HepG2 (cell line): ENCODE data around the gene ISG20. TPM values are rescaled to one million over a fixed set of nuclear protein-coding genes. Genes with fewer than 3 reads are reported as not detected.

Experiments
- ATAC-seq: fragments of 200-7000 bp; cut with Tn5 transposase; 3 replicates; pipeline ENCODE4 v1.9.1; 2020; ENCODE audit warnings: mild to moderate bottlenecking, moderate library complexity
- BruUV-seq: library from RNA; stranded (reverse); fragments of 400-500 nt; replicated peaks from 2 replicates; lab custom pipeline; 2021; lab: Mats Ljungman, UMichigan
- CTCF ChIA-PET: fragments of 300-600 bp; formaldehyde crosslinking; extraction: SDS; loops from one replicate; lab custom pipeline; 2021; ENCODE audit warnings: low total read pairs, inconsistent platforms, low intra/inter-chr PET ratio; lab: Yijun Ruan, JAX
- POLR2A ChIA-PET: fragments of 350-600 bp; sonication (Branson Sonifier 250); formaldehyde crosslinking; loops from one replicate; lab custom pipeline; 2020; ENCODE audit warnings: antibody characterized with exemption, inconsistent platforms; lab: Yijun Ruan, JAX
- DNase-seq: peaks from one replicate; pipeline ENCODE4 v3.0.0-alpha.2; 2015; ENCODE audit warnings: low spot score
- FAIRE-seq: peaks from 3 replicates; lab custom pipeline; 2011; peaks lifted over from hg19 to GRCh38; lab: Jason Lieb, UNC
- H2AFZ ChIP-seq: one replicate; pipeline ENCODE4 v1.6.1; 2011; ENCODE audit warnings: low read length, inconsistent platforms
- H3K27ac ChIP-seq: fragments of 300-600 bp; 3 replicates; pipeline ENCODE4 v1.8.0; 2011; ENCODE audit warnings: mixed run types, mild to moderate bottlenecking, mixed read lengths, low read length, inconsistent platforms; ENCODE audit not compliant: insufficient read depth; ENCODE audit errors: extremely low read length
- H3K27me3 ChIP-seq, 2 experiments: fragments of 200-600 bp in 1 of 2; 2 replicates in 1 of 2; 3 replicates in 1 of 2; pipeline versions ENCODE4 v1.6.0 to v1.8.0; 2011; ENCODE audit warnings: low read length in 2 of 2, mild to moderate bottlenecking in 2 of 2, moderate library complexity in 2 of 2, inconsistent platforms in 1 of 2; ENCODE audit not compliant: insufficient read depth in 2 of 2, control insufficient read depth in 1 of 2
- H3K36me3 ChIP-seq, 2 experiments: fragments of 200-600 bp in 1 of 2; replicated peaks in 1 of 2; 2 replicates in 1 of 2; 3 replicates in 1 of 2; pipeline versions ENCODE4 v1.5.1 to v1.8.0; 2011; ENCODE audit warnings: low read length in 2 of 2, inconsistent platforms in 1 of 2; ENCODE audit not compliant: insufficient read depth in 2 of 2, control insufficient read depth in 1 of 2
- H3K4me1 ChIP-seq: 2 replicates; pipeline ENCODE4 v1.5.1; 2012; ENCODE audit warnings: low read length, inconsistent platforms; ENCODE audit not compliant: insufficient read depth
- H3K4me2 ChIP-seq: 2 replicates; pipeline ENCODE4 v1.6.0; 2011; ENCODE audit warnings: low read depth, low read length, inconsistent platforms
- H3K4me3 ChIP-seq, 3 experiments: fragments of 200-600 bp in 1 of 3; sonication (generic), shearing (Covaris generic) in 1 of 3; replicated peaks in 1 of 3; 2 replicates each; pipeline ENCODE4 v1.5.1; 2011 to 2016; ENCODE audit warnings: low read length in 3 of 3, inconsistent platforms in 2 of 3, low read depth in 2 of 3, mild to moderate bottlenecking in 2 of 3, control low read depth in 1 of 3, mixed read lengths in 1 of 3; ENCODE audit not compliant: insufficient read depth in 1 of 3
- H3K79me2 ChIP-seq: one replicate; pipeline ENCODE4 v1.6.1; 2011; ENCODE audit warnings: low read length, inconsistent platforms; ENCODE audit not compliant: insufficient read depth
- H3K9ac ChIP-seq: 2 replicates; pipeline ENCODE4 v1.6.0; 2011; ENCODE audit warnings: mild to moderate bottlenecking, low read depth, low read length, inconsistent platforms; ENCODE audit not compliant: insufficient read depth
- H3K9me3 ChIP-seq: 2 replicates; pipeline ENCODE4 v1.5.1; 2012; ENCODE audit warnings: mild to moderate bottlenecking, low read length
- H4K20me1 ChIP-seq: 2 replicates; pipeline ENCODE4 v1.6.0; 2011; ENCODE audit warnings: inconsistent platforms, mild to moderate bottlenecking, low read length, moderate library complexity; ENCODE audit not compliant: insufficient read depth
- AHR ChIP-seq: IDR thresholded peaks from 2 replicates; pipeline ENCODE4 v1.6.1; 2018; ENCODE audit warnings: missing genetic modification reagents, missing compliant biosample characterization
- ATF3 ChIP-seq: sonication (generic); formaldehyde crosslinking; IDR thresholded peaks from 2 replicates; pipeline ENCODE4 v1.4.0; 2020; ENCODE audit warnings: missing genetic modification reagents
- DMTF1 ChIP-seq: sonication (generic); formaldehyde crosslinking; IDR thresholded peaks from 2 replicates; pipeline ENCODE4 v1.4.0; 2020; ENCODE audit warnings: mild to moderate bottlenecking, missing genetic modification reagents
- ETV6 ChIP-seq: sonication (generic); formaldehyde crosslinking; conservative IDR thresholded peaks from 2 replicates; pipeline ENCODE4 v1.4.0; 2020; ENCODE audit warnings: missing genetic modification reagents
- FOXK2 ChIP-seq: fragments of 450-650 bp; IDR thresholded peaks from 2 replicates; pipeline ENCODE4 v1.6.1; 2016
- MED1 ChIP-seq: sonication (generic); formaldehyde crosslinking; IDR thresholded peaks from 2 replicates; pipeline ENCODE4 v1.4.0; 2020; ENCODE audit warnings: missing genetic modification reagents
- PTBP1 ChIP-seq: fragments of 200-400 bp; formaldehyde crosslinking; IDR thresholded peaks from 2 replicates; pipeline ENCODE4 v1.6.1; 2018; ENCODE audit warnings: low read length, low read depth; ENCODE audit not compliant: poor library complexity, severe bottlenecking
- RFXANK ChIP-seq: IDR thresholded peaks from 2 replicates; pipeline ENCODE4 v1.6.1; 2016
- TAF1 ChIP-seq: sonication (generic); formaldehyde crosslinking; IDR thresholded peaks from 2 replicates; pipeline ENCODE4 v1.4.0; 2020; ENCODE audit warnings: missing genetic modification reagents
- ZNF136 ChIP-seq: sonication (generic); formaldehyde crosslinking; IDR thresholded peaks from 2 replicates; pipeline ENCODE4 v1.8.1; 2022; ENCODE audit warnings: low read depth, mild to moderate bottlenecking, moderate library complexity, missing genetic modification reagents
- ZNF629 ChIP-seq: sonication (generic); formaldehyde crosslinking; conservative IDR thresholded peaks from 2 replicates; pipeline ENCODE4 v1.5.0; 2020; ENCODE audit warnings: missing genetic modification reagents
- ZNF768 ChIP-seq: sonication (generic); formaldehyde crosslinking; IDR thresholded peaks from 2 replicates; pipeline ENCODE4 v1.4.0; 2020; ENCODE audit warnings: missing genetic modification reagents
- whole genome bisulfite sequencing: methylation state at CpG from one replicate; pipeline ENCODE4 v1.1.6; 2017; ENCODE audit warnings: low lambda C conversion rate; 5-methylcytosine and 5-hydroxymethylcytosine counted together
- in situ Hi-C: cut with HindIII; loops from 2 replicates; pipeline ENCODE4 v1.10.0; 2017; ENCODE audit warnings: low pct_unique_long_range_greater_than_20kb; ENCODE audit not compliant: extremely low pct_ligation_motif_present
- intact Hi-C: fragments of 100-400 bp; cut with micrococcal nuclease; formaldehyde crosslinking; loops from one replicate; pipeline ENCODE4 v1.10.0; 2022; ENCODE audit not compliant: unreplicated experiment
- polyA plus RNA-seq, 8 experiments: library from polyadenylated mRNA; depleted of rRNA in 3 of 8; stranded (reverse) in 7 of 8; unstranded in 1 of 8; fragments of >200 nt; fragmentation: Illumina TruSeq in 4 of 8; extraction: Trizol in 4 of 8; gene quantifications; 2 replicates each; pipeline versions ENCODE4 v1.2.1 to v1.2.3, GENCODE V29; 2011 to 2016; ENCODE audit warnings: low read depth in 4 of 8, missing spikeins in 1 of 8, mixed read lengths in 1 of 8; ENCODE audit not compliant: insufficient read depth in 1 of 8
- total RNA-seq, 5 experiments: library from RNA; depleted of rRNA; stranded (reverse); fragments of >200 nt; fragmentation: Illumina TruSeq; extraction: Trizol; gene quantifications; 2 replicates each; pipeline ENCODE4 v1.2.3, GENCODE V29; 2016; ENCODE audit warnings: low read depth in 1 of 5
- TF ChIP-seq, protein P1 (sequence below): sonication (generic); formaldehyde crosslinking; IDR thresholded peaks from 2 replicates; pipeline ENCODE4 v1.4.0; 2020; ENCODE audit warnings: missing genetic modification reagents

ISG20 gene
- total and polyA plus RNA-seq, 2 of the 13 experiments (the other 11 are each of a cell fraction or from before 2014, with no cell fraction given) = 6.3 to 31.5 TPM

- H3K4me1 ChIP-seq = peaks cover 7% of the 10 kb centered on the region; the same call in 1 of the 2 replicates
- intact Hi-C loops = no loop called here
- no peaks in the 10 kb centered on the region for H4K20me1 ChIP-seq
- H3K27me3 ChIP-seq = no peaks in the 10 kb centered on the region
- BruUV-seq = no TSS peak
- no peaks in the 10 kb centered on the region for H3K79me2 ChIP-seq
- WGBS = 93% methylated on average over 1 of the region's 1 CpG
- CTCF ChIA-PET = no interaction called here
- no peak for FAIRE-seq
- H3K27ac ChIP-seq = no peak overlapping the region
- no peaks in the 10 kb centered on the region for H3K36me3 ChIP-seq
- H3K4me3 ChIP-seq = no peak overlapping the region
- TF ChIP-seq PTBP1 = no peak
- no peak for TF ChIP-seq TAF1 (CRISPR knock-in tag)
- no peak for TF ChIP-seq FOXK2
- no peak for TF ChIP-seq RFXANK (CRISPR knock-in tag)
- peak; percentile 76; the same call in 1 of the 2 replicates for TF ChIP-seq ZNF768 (CRISPR knock-in tag)
- no peak for TF ChIP-seq DMTF1 (CRISPR knock-in tag)
- TF ChIP-seq ZNF629 (CRISPR knock-in tag) = peak; percentile 48; the same call in 1 of the 2 replicates
- no peak overlapping the region for H2AFZ ChIP-seq
- no peak for DNase-seq
- no peak for ATAC-seq
- H3K4me2 ChIP-seq = no peak overlapping the region
- in situ Hi-C loops = no loop called here
- no peak overlapping the region for H3K9ac ChIP-seq
- POLR2A ChIA-PET = no interaction called here
- H3K9me3 ChIP-seq = no peaks in the 10 kb centered on the region
These were observed 7.2 kb downstream of the ISG20 start for GRCh38 chr15:88646088-88646405.

GRCh38 chr15:88646951-88647350 lies 8.1 kb downstream of the ISG20 start:
- intact Hi-C loops = no loop called here
- no peaks in the 10 kb centered on the region for H3K27me3 ChIP-seq
- no peak overlapping the region for H3K4me3 ChIP-seq
- no peak for FAIRE-seq
- H3K4me2 ChIP-seq = no peak overlapping the region
- TF ChIP-seq AHR (CRISPR knock-in tag) = no peak
- TF ChIP-seq, protein P1, sequence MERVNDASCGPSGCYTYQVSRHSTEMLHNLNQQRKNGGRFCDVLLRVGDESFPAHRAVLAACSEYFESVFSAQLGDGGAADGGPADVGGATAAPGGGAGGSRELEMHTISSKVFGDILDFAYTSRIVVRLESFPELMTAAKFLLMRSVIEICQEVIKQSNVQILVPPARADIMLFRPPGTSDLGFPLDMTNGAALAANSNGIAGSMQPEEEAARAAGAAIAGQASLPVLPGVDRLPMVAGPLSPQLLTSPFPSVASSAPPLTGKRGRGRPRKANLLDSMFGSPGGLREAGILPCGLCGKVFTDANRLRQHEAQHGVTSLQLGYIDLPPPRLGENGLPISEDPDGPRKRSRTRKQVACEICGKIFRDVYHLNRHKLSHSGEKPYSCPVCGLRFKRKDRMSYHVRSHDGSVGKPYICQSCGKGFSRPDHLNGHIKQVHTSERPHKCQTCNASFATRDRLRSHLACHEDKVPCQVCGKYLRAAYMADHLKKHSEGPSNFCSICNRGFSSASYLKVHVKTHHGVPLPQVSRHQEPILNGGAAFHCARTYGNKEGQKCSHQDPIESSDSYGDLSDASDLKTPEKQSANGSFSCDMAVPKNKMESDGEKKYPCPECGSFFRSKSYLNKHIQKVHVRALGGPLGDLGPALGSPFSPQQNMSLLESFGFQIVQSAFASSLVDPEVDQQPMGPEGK (CRISPR knock-in tag) = no peak
- no peak for TF ChIP-seq ZNF136 (CRISPR knock-in tag)
- TF ChIP-seq MED1 (CRISPR knock-in tag) = no peak
- no peak for TF ChIP-seq ETV6 (CRISPR knock-in tag)
- no peak for TF ChIP-seq ATF3 (CRISPR knock-in tag)
- H2AFZ ChIP-seq = no peak overlapping the region
- H3K27ac ChIP-seq = no peak overlapping the region
- DNase-seq = no peak
- no peaks in the 10 kb centered on the region for H4K20me1 ChIP-seq
- no peaks in the 10 kb centered on the region for H3K79me2 ChIP-seq
- ChIA-PET POLR2A (no interaction called here), CTCF (no interaction called here)
- no peaks in the 10 kb centered on the region for H3K36me3 ChIP-seq
- H3K9me3 ChIP-seq = no peaks in the 10 kb centered on the region
- BruUV-seq = no TSS peak
- in situ Hi-C loops = no loop called here
- H3K9ac ChIP-seq = no peak overlapping the region
- no peak for ATAC-seq
- peaks cover 7% of the 10 kb centered on the region; the same call in 1 of the 2 replicates for H3K4me1 ChIP-seq
- WGBS = 81% methylated on average over 3 of the region's 5 CpGs
